Keratinocyte (primary cell): ENCODE results near the gene HNRNPA2B1.

ENCODE experiments used
- CTCF ChIP-seq, 3 experiments: IDR thresholded peaks in 1 of 3; conservative IDR thresholded peaks in 1 of 3; optimal IDR thresholded peaks in 1 of 3; 2 replicates in 2 of 3; 3 replicates in 1 of 3; pipeline versions ENCODE3 to v1.5.1; 2011; ENCODE audit warnings: low read length in 3 of 3, mild to moderate bottlenecking in 3 of 3, moderate library complexity in 2 of 3, control low read depth in 1 of 3, inconsistent platforms in 1 of 3; ENCODE audit not compliant: insufficient read depth in 2 of 3; ENCODE audit errors: extremely low read depth in 1 of 3
- EZH2 ChIP-seq: IDR thresholded peaks from one replicate; pipeline ENCODE4 v1.6.1; 2012; ENCODE audit warnings: inconsistent platforms, mild to moderate bottlenecking, low read length, moderate library complexity

GRCh38 chr7:26170663-26171062 lies 29.9 kb downstream of the HNRNPA2B1 start:
- TF ChIP-seq CTCF (optimal IDR thresholded peaks at IDR 0.05 in 1 of 3, IDR thresholded peaks at IDR 0.05 in 1 of 3, conservative IDR thresholded peaks at IDR 0.05 in 1 of 3; ENCODE audit: extremely low read depth in 1 of 3, insufficient read depth in 2 of 3, low read length in 3 of 3) (no peak), EZH2 (no peak)
